AG09319 (cell line): Measurements from ENCODE around the gene DRAP1.

Experiments
- DNase-seq: peaks from one replicate; pipeline ENCODE4 v3.0.0-alpha.2; 2010; ENCODE audit warnings: low read depth; ENCODE audit errors: extremely low read depth
- CTCF ChIP-seq: IDR thresholded peaks from 2 replicates; pipeline ENCODE4 v1.5.1; 2011; ENCODE audit warnings: low read depth, mild to moderate bottlenecking, inconsistent platforms, low read length, moderate library complexity

The DRAP1 gene

DNA sequence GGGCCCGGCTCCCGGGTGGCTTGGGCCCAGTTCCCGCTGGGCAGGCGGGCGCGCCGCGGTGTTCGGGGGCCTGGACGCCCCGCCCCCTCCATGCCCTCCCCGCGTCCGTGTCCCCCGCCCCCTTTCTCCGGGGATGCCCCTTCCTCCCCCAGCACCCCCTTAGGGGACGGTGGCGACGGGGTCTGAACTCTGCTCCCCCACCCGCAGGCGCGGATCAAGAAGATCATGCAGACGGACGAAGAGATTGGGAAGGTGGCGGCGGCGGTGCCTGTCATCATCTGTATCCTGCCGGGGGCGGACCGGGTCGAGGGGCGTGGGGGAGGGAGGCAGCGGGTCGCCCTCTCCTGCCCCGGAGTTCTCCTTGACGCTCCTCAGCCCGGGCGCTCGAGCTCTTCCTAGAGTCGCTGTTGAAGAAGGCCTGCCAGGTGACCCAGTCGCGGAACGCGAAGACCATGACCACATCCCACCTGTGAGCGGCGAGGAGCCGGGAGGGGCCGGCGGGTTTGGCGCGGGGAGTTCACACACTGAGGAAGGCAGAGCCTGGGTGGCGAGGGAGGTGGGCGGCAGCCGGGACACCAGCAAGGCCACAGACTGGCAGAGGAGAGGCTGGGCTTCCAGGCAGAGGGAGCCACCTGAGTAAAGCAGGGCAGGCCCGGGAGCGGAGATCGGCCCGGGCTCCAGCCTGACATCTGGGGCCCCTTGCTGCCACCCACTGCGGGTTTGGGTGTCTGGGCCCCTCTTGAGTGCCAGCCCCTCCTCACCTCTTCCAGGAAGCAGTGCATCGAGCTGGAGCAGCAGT, 546 bp downstream of the DRAP1 start:
- TF ChIP-seq CTCF = no peak
- no peak for DNase-seq

DNA sequence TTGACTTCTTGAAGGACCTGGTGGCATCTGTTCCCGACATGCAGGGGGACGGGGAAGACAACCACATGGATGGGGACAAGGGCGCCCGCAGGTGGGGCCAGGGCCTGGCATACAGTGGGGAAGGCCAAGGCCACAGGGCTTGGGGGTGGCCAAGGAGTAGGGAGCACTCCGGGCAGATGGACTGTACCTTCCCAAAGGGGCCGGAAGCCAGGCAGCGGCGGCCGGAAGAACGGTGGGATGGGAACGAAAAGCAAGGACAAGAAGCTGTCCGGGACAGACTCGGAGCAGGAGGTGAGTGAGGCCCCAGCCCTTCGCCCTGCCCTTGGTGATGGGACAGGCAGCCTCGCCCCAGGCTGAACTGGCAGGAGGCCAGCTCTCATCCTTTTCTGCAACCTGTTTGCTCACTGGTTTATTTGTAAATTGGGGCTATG, 1.2 kb downstream of the DRAP1 start:
- no peak for DNase-seq
- TF ChIP-seq CTCF = no peak

DNA sequence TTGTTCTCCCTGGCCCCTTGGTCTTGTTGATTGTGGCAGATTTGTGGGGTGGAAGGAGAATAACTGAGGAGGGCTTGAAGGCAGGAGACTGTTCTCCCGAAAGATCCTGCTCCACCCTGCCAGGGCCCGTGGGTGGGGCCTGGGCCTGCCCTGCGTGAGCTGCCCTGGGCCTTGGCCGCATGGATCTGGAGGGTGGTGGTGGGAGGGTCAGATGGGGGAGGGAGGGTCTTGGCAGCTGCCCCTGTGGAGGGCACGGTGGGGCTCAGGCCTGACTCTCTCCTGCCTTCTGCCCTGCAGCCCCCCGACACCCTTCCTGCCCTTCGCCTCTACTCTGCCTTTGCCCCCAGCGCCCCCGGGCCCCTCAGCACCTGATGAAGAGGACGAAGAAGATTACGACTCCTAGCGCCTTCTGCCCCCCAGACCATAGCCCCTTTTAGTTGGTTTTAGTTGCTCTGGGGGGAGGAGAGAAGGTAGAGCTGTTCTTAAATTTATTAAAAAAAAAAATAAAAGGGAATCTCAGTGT, 1.9 kb downstream of the DRAP1 start:
- TF ChIP-seq CTCF = no peak
- no peak for DNase-seq

DNA sequence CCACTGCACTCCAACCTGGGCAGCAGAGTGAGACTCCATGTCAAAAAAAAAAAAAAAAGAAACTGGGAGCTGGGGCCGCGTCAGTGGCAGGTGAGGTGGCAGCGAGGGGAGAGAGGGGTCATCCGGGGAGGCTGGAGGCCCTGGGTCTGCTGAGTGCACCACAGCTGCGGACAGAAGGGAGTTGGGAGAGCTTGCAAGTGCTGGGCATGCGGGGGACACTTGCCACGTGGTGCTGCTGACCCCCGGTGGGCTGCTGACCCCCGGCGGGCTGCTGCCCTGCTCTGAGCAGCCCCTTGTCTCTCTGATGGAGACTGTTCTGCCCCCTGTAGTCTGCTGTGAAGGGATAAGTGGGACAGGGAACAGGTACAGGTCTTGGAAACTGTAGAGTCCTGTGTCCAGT, 2.6 kb downstream of the DRAP1 start:
- TF ChIP-seq CTCF = no peak
- DNase-seq = no peak

GRCh38 chr11:65922565-65922964, 3.3 kb downstream of the DRAP1 start:
- DNase-seq = no peak
- TF ChIP-seq CTCF = no peak

- DNase-seq = no peak
- TF ChIP-seq CTCF = no peak
These were observed 6.2 kb downstream of the DRAP1 start for GRCh38 chr11:65925397-65925796.

DNA sequence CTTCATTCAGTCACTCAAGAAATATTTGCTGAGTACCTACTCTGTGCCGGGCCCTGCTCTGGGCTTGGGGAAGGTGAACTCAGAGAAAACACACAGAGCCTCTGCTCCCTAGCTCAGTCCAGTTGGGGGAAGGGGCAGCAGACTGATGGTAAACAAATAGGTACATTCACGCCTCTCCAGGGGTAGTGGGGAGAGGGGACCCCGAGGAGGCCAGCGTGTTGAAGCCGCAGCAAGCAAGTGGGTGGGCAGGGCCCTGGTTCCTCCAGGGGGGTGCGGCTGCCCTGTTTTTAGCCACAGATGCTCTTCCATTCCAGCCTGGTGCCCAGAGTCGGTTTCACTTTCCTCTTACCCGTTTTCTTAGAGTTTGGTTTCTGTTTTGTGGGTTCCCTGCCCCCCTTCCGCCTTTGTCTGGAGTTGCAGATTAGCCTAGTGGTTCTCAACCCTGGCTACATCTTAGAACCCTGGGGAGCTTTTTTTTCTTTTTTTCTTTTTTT, 8.7 kb downstream of the DRAP1 start:
- no peak for DNase-seq
- TF ChIP-seq CTCF = no peak
